Uterus (tissue), 4 donors: ENCODE data around the gene PDE4B. TPM values are rescaled to one million over a fixed set of nuclear protein-coding genes. Genes with fewer than 3 reads are reported as not detected.

Experiments
- DNase-seq, 2 donors: peaks; one replicate each; pipeline ENCODE4 v3.0.0-alpha.2; 2019 to 2020
- H3K27ac ChIP-seq, 2 donors: fragments of 200-600 bp; sonication (generic); 1 replicate in 1 of 2; 2 replicates in 1 of 2; pipeline ENCODE4 v1.5.1; 2016 to 2018
- H3K27me3 ChIP-seq, 2 donors: fragments of 200-600 bp; sonication (generic); one replicate each; pipeline ENCODE4 v1.5.1; 2018 to 2019; ENCODE audit warnings: control low read depth in 1 of 2
- H3K36me3 ChIP-seq, 2 donors: fragments of 200-600 bp; sonication (generic); one replicate each; pipeline ENCODE4 v1.5.1; 2019; ENCODE audit warnings: control low read depth in 1 of 2
- H3K4me1 ChIP-seq, 2 donors: fragments of 200-600 bp; sonication (generic); one replicate each; pipeline ENCODE4 v1.5.1; 2018 to 2019; ENCODE audit warnings: control low read depth in 1 of 2
- H3K4me3 ChIP-seq, 2 donors: fragments of 200-600 bp; sonication (generic); 1 replicate in 1 of 2; 2 replicates in 1 of 2; pipeline ENCODE4 v1.5.1; 2018 to 2019; ENCODE audit warnings: mild to moderate bottlenecking in 1 of 2
- H3K9me3 ChIP-seq, 2 donors: fragments of 200-600 bp; sonication (generic); one replicate each; pipeline ENCODE4 v1.5.1; 2019; ENCODE audit warnings: control low read depth in 1 of 2
- POLR2A ChIP-seq, 2 donors: fragments of 450-650 bp; IDR thresholded peaks; one replicate each; pipeline ENCODE4 v1.6.1; 2016; ENCODE audit warnings: antibody characterized with exemption in 2 of 2, mild to moderate bottlenecking in 1 of 2, moderate library complexity in 1 of 2
- intact Hi-C: fragments of 100-400 bp; cut with DNase I; formaldehyde crosslinking; loops from one replicate; pipeline ENCODE4 v1.15.1; 2023; ENCODE audit warnings: low total_unique reads
- total RNA-seq, 4 donors: library from RNA; depleted of rRNA in 3 of 4; stranded (reverse); fragments of >200 nt in 3 of 4; gene quantifications; one replicate each; pipeline versions ENCODE4 v1.1.0 to v1.2.4, GENCODE V29; 2014 to 2023
- TF ChIP-seq, protein P1 (sequence below), 4 experiments: fragments of 200-600 bp in 2 of 4; fragments of 450-650 bp in 2 of 4; sonication (generic) in 2 of 4; IDR thresholded peaks; one replicate each; pipeline ENCODE4 v1.5.1; 2016 to 2019; ENCODE audit warnings: antibody characterized with exemption in 4 of 4, mild to moderate bottlenecking in 2 of 4, moderate library complexity in 1 of 4
- donor health status: DM: yes; HTN: yes; CAD: no.

PDE4B gene
- total RNA-seq, 4 donors from 2014 or later = 6.9 to 22.9 (median 17.8) TPM

DNA sequence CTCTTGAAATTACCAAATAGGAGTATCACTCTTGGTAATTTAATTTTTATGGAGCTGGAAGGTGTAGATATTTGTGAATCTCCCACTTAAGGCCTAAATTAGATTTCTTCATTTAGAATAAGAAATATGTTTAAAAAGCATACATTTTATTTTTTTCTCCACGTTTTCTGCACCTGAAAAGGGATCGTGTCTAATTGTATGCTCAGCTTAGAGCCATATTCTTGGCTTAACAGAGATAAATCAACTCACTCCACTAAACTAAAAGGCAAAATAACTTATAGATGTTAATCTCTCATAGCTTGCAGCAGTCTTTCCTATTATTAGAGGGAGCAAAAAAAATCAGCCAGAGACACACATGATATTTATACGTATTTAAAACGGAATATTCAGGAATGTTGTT is 404.4 kb downstream of the PDE4B start:
- H3K36me3 ChIP-seq = no peaks in the 10 kb centered on the region
- no peak overlapping the region for H3K4me3 ChIP-seq
- H3K9me3 ChIP-seq = no peaks in the 10 kb centered on the region
- intact Hi-C loops = no loop called here
- no peaks in the 10 kb centered on the region for H3K27me3 ChIP-seq
- H3K4me1 ChIP-seq = no peaks in the 10 kb centered on the region
- TF ChIP-seq POLR2A (IDR thresholded peaks at IDR 0.05) = no peak
- TF ChIP-seq, protein P1, sequence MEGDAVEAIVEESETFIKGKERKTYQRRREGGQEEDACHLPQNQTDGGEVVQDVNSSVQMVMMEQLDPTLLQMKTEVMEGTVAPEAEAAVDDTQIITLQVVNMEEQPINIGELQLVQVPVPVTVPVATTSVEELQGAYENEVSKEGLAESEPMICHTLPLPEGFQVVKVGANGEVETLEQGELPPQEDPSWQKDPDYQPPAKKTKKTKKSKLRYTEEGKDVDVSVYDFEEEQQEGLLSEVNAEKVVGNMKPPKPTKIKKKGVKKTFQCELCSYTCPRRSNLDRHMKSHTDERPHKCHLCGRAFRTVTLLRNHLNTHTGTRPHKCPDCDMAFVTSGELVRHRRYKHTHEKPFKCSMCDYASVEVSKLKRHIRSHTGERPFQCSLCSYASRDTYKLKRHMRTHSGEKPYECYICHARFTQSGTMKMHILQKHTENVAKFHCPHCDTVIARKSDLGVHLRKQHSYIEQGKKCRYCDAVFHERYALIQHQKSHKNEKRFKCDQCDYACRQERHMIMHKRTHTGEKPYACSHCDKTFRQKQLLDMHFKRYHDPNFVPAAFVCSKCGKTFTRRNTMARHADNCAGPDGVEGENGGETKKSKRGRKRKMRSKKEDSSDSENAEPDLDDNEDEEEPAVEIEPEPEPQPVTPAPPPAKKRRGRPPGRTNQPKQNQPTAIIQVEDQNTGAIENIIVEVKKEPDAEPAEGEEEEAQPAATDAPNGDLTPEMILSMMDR (IDR thresholded peaks at IDR 0.05) = no peak
- no peak for DNase-seq
- H3K27ac ChIP-seq = no peak overlapping the region

DNA sequence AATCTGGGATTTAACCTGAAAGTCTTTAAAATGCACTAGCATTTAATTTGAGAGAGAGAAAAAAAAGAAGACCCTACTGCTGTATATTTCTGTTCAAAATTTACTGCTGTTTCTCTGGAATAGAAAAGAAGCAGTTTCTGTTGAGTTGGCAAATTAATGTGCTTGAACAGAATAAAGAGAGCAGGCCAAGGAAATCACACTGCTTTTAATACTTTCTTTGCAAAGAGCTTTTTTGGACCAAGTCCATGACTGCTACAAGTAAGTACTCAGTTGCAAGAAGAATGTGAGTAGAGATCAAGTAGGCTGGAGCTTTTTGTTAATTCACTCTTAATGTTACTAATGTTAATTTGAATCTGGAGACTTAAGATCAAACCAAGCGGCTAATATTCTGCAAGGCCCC is 405.1 kb downstream of the PDE4B start:
- no peak overlapping the region for H3K27ac ChIP-seq

DNA sequence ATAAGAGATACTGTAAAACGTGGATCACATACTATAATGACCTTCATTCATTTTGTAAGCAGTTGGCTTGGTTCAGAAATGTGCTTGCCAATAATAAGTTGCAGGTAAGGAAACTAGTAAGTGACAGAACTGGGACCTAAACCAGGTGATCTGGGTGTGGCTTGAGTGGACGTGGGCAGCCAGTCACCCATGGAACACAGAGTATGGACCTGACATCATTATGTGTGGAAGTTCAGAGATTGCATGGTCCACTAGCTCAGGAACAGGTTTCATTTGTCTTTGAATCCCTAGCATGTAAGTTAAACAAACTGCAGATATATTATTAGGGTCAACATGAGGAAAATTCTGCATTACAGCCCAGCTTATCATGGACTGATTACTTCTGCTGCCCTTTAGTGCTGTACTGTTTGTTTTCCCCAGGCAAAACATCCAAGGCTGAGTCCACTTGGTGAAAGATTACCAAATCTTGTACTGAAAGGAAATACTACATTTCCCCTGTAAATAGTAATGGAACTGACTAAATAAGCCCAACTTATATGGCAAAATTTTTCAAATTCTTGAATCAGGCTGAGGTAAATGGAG is 414.0 kb downstream of the PDE4B start:
- Histone ChIP-seq H3K4me1 (no peaks in the 10 kb centered on the region), H3K9me3 (no peaks in the 10 kb centered on the region), H3K4me3 (no peak overlapping the region), H3K36me3 (no peaks in the 10 kb centered on the region), H3K27me3 (no peaks in the 10 kb centered on the region), H3K27ac (peak overlapping the region; percentile 32 to 35)
- no peak for TF ChIP-seq POLR2A (IDR thresholded peaks at IDR 0.05)
- TF ChIP-seq, protein P1 (IDR thresholded peaks at IDR 0.05) = no peak
- DNase-seq = no peak
- intact Hi-C loops = no loop called here

More for the DNA sequence above, 405.1 kb downstream of the PDE4B start:
- Histone ChIP-seq H3K36me3 (no peaks in the 10 kb centered on the region), H3K4me3 (no peak overlapping the region), H3K27me3 (no peaks in the 10 kb centered on the region), H3K9me3 (no peaks in the 10 kb centered on the region), H3K4me1 (no peaks in the 10 kb centered on the region)
- TF ChIP-seq, protein P1 (IDR thresholded peaks at IDR 0.05) = no peak
- no peak for TF ChIP-seq POLR2A (IDR thresholded peaks at IDR 0.05)
- DNase-seq = no peak
- intact Hi-C loops = no loop called here

DNA sequence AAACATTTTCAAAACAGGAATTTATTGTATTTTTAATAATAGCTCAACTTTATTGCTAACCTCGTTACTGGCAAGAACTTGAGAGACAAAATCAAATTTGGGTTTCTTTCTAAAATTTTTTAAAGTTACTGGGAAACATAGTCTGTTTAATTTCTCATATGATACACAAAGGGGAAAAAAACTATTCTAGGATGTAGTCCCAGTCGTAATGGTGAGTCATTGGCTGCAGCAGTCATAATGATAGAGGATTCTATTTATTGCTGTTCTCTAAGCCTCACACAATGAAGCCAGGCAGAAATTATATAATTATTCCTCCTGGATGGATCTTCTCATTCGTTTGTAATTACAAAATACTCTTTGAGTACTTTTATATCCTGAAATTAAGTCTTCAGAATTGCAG is 414.8 kb downstream of the PDE4B start:
- intact Hi-C loops = no loop called here

DNA sequence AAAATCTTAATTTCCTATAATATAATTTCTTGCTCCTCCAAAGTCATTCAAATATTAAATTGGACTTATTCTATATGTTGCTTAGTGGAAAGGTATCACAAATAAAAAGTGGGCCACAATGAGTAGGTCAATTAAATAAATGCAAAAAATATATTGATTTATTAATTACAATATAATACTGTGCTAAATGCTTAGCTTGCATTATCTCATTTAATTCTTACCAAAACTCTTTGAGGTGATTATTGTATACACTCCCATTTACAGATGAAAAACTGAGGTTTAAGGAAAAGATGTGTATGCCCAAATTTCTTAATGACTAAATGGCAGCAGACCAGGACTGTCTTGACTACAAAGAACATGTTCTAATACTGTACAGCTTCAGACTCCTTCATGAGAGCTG is 415.9 kb downstream of the PDE4B start:
- H3K27me3 ChIP-seq = no peaks in the 10 kb centered on the region
- H3K9me3 ChIP-seq = no peaks in the 10 kb centered on the region
- no peaks in the 10 kb centered on the region for H3K36me3 ChIP-seq
- H3K4me1 ChIP-seq = no peaks in the 10 kb centered on the region
- intact Hi-C loops = no loop called here
- DNase-seq = no peak
- no peak overlapping the region for H3K27ac ChIP-seq
- TF ChIP-seq POLR2A (IDR thresholded peaks at IDR 0.05) = no peak
- TF ChIP-seq, protein P1 (IDR thresholded peaks at IDR 0.05) = no peak
- H3K4me3 ChIP-seq = no peak overlapping the region

More for the DNA sequence above, 414.8 kb downstream of the PDE4B start:
- peak overlapping the region; percentile 32 to 48 for H3K27ac ChIP-seq
- TF ChIP-seq, protein P1 (IDR thresholded peaks at IDR 0.05) = no peak
- TF ChIP-seq POLR2A (IDR thresholded peaks at IDR 0.05) = no peak
- no peak overlapping the region for H3K4me3 ChIP-seq
- H3K4me1 ChIP-seq = no peaks in the 10 kb centered on the region
- H3K9me3 ChIP-seq = no peaks in the 10 kb centered on the region
- H3K36me3 ChIP-seq = no peaks in the 10 kb centered on the region
- DNase-seq = peak in 1 of 2 donors; percentile 43
- no peaks in the 10 kb centered on the region for H3K27me3 ChIP-seq
